HG03342 (cell line): ENCODE data around the gene GIPC3.

Experiments
- ATAC-seq: cut with Tn5 transposase; IDR thresholded peaks from one replicate; pipeline ENCODE4 v1.9.1; 2021; ENCODE audit warnings: mild to moderate bottlenecking, moderate library complexity; ENCODE audit not compliant: unreplicated experiment

Gene GIPC3

GRCh38 chr19:3604227-3604986, 19.1 kb downstream of the GIPC3 start:
- no peak for ATAC-seq

DNA sequence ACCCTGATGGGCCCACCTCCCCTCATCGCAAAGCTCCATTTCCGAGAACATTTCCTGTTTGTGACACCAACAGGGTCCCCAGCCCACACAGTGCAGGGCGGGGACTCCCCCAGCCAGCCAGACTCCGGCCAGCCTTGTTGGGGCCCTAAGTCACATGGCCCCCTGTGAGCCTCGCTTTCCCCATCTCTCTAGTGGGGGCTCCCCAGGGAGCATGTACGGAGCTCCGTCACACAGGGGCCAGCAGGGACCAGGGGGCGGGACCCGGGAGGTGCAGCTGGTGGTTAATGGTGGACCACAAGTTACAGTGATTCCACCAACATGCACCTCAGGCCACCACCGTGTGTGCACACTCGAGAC, 19.7 kb downstream of the GIPC3 start:
- ATAC-seq: no peak

DNA sequence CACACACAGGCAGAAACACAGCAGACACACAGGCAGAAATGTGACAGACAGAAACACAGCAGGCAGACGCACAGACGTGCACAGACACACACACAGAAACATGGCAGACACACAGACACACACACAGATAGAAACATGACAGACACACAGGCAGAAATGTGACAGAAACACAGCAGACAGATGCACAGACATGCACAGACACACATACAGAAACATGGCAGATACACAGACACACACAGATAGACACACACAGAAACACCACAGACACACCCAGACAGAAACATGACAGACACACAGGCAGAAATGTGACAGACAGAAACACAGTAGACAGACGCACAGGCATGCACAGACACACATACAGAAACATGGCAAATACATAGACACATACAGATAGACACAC, 20.1 kb downstream of the GIPC3 start:
- ATAC-seq: no peak

DNA sequence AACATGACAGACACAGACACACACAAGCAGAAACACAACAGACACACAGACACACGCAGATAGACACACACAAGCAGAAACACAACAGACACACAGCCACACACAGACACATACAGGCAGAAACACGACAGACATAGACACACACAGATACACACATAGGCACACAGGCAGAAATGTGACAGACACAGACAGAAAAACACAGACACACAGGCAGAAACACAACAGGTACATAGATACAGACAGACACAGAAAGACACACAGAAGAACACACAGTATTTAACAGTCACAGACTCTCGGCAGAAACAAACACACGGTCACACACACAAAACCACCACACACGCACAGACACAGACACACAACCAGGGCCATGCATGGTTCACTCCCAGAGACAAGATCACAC, 20.5 kb downstream of the GIPC3 start:
- ATAC-seq: no peak

- ATAC-seq: no peak
Observed at GRCh38 chr19:3606174-3606689, 21.0 kb downstream of the GIPC3 start.

DNA sequence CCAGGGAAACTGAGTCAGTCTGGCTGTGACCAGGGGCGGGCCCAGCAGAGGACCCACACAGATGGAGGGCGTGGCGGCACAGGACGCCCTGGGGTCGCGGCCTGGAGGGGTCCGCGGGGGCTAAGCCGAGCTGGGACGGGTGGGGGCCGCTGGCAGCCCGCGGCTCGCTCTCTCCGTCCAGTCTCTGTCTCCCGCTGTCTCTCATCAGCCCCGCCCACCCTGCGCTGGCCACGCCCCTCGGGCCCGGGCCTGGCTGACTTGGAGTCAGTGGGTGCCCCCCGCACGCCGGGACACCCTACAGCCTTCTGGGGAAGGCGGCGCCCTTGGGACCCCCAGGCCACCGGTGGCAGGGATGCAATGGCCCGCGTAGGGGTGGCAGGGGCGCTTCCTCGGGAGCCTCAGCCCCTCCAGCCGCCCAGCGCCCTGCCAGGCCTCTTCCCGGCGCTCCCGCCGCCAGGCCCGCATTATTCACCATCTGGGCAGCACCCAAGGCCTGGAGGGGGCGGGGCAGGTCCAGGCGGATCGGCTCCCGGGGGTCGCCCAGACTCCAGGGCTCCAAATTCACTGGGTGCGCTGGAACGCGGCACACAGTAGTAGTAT, 21.5 kb downstream of the GIPC3 start, which contains the start of gene TBXA2R:
Gene TBXA2R (minus strand): TSS at position 186 of the 600 bp plus-strand sequence. CDS start 6,241 bp downstream, outside the sequence.
- no peak for ATAC-seq

GRCh38 chr19:3607303-3608078, 22.2 kb downstream of the GIPC3 start:
- no peak for ATAC-seq

GRCh38 chr19:3608079-3608641, 22.9 kb downstream of the GIPC3 start:
- ATAC-seq: no peak

DNA sequence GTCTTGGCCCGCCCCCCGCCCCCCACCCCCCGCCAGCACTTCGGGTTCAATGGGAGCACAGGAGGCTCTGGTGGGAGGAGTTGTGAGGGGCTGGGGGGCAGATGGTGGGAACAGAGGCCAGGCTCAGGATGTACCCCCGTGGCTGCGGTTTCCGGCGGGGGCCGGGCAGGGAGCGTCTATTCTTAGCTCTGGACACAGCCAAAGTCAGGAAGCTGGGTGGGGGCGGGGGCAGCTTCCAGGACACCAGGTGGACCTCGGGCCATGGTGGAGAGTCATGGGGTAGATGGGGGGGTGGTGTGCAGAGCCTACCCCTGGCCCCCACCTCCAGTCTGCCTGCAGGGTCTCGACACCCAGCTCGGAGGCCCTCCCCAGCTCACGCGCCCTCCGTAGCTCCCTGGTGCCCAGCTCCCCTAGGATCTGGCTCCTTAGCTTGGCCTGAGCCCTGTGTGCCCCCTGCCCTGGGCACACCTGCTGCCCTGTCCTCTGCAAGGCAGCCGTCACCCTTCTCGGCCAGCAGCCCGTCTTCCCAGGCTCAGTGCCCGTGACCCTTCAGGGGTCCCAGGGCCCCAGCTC, 23.6 kb downstream of the GIPC3 start:
- ATAC-seq: no peak

- ATAC-seq: no peak
Observed at GRCh38 chr19:3609779-3610719, 24.8 kb downstream of the GIPC3 start.

DNA sequence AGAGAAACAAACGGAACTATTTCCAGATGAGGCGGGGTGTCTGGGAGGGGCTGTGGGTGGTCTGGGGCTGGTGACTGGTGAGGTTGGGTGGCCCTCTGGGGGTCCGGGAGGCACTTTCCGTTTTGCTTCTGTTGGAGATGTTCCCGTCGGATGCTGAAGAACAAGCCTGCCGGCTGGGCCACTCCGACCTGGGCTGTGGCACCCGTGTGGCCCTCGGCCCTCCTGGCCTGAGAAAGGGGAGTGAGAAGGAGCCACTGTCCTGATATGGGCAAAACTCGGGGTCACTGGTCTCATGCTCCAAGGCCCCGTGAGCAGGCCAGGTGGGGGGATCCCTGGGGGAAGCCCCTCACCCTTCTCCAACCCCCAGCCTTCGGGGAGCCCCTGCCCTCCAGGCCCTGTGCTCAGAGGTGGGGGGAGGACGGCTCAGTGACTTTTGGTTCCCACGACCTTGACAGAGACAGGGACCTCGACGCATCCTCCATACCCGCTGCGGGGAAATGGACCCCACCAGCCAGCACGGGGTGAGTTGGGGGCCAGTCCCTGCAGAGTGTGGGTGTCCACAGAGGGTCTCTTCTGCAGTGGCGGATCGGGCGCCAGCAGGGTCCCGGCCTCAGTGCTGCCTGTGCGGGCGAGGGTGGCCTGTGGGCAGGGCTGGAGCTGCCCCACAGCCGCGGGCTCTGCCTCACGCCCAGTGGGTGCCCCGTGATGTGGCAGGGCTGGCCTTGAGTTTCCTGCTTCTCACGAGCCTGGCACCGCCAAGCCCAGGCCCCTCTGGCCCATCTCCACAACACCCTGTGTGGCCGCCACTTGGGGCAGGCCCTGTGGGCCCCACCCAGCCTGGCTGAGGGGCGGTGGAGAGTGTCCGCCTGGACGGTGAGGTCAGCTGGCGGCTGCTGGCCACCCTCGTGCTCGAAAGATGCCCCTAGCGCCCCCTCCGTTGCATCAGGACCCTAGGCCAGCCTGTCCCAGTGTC, 25.8 kb downstream of the GIPC3 start:
- no peak for ATAC-seq

GRCh38 chr19:3611841-3612240, 26.6 kb downstream of the GIPC3 start:
- ATAC-seq: no peak

- no peak for ATAC-seq
Observed at GRCh38 chr19:3612330-3612729, 27.1 kb downstream of the GIPC3 start.

- ATAC-seq: no peak
Observed at GRCh38 chr19:3612901-3613741, 27.8 kb downstream of the GIPC3 start.

DNA sequence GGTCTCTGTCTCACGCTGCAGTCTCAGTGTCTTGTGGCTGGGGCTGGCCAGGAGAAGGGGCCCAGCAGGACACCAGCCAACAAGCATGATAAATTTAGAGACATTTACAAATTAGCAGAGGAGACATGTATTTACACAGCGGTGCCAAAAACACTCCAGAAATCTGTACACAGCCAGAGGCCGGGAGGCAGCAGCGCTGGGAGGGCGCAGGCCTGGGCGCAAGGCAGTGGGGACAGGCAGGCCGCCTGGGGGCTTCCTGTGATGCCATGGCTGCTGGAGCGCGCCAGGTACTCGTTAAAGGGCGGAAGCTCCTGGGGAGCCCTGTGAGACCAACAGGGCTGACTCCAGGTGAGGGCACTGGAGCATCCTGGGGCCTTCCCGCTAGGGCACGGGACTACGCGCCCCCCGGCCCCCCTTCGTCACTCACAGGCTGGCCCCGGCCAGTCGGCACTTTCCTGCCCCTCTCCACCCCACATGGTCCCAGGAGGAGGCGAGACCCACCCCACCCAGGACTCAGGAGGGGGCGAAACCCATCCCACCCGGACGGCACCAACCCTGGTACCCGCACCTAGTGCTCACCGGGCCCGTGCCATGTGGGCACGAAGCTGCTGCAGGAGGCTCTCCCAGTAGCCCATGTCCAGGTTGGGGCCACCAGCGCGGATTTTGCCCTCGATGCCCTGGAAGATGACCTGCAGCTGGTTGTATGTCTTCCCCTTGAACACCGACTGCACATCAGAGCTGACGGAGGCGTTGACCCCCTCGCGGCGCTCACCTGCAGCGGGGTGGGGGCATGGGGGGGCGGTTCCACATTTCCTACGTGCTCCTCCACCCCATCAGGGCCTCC, 28.8 kb downstream of the GIPC3 start:
- ATAC-seq: no peak

GRCh38 chr19:3614858-3615505, 29.7 kb downstream of the GIPC3 start:
- no peak for ATAC-seq
